NCI-H1436 (cell line): ENCODE data around the gene SYNE3.

Experiments used
- DNase-seq: peaks from one replicate; lab custom pipeline; 2025; lab: John Stamatoyannopoulos, UW

Gene SYNE3

DNA sequence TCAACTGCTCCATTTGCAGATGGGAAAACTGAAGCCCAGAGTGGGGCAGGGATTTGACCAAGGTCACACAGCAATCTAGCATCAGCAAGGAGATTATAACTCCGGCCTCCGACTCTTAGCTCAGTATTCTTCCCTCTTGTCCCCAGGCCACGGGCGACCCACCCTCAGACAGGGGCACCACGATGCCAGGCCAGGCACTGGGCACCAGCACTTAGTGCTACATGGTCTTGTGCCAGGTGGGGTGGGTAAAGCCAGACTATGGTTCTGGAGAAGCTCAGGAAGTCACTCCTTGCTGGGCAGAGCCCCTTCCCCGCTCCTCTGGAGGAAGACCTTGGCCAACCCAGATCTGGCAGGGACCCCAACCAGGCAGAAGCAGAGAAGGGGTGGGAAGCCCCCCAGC lies 41.5 kb downstream of the SYNE3 start:
- no peak for DNase-seq

DNA sequence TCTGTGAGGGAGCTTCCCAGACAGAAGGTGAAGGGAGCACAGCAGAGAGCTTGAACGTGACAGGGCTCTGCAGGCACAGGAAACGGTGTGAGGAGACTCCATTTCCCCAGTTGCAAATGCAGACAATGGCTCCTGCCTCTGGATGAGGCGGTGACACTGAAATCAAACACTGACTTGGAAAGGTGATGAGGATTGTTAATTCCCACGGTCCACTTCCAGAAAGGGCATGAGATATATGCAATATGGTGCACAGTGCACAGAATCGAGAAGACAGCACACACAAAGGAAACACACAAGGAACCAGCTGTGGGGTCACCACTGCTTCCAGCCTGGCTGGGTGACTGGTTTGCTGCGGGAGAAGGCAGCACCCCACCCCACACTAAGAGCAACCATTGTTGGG lies 42.0 kb downstream of the SYNE3 start:
- no peak for DNase-seq

DNA sequence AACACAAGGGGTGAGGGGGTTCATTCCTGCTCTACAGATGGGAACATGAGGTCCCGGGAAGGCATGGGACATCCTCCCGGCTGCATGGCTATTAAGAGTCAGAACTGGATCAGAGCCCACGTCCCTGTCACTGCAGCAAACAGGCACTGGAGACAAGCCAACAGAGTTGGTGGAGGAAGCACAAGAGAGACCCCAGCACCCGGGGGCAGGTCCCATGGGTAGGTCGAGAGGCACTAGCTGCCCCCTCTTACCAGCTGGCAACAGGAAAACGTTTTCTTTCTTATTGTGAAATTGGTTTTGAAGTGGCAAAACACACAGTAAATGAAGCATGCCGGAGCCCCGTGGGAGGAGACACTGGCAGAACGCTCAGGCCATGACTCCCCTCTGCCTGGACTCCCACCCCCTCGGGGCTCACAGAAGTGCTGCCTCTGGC lies 43.6 kb downstream of the SYNE3 start:
- DNase-seq, result no peak

DNA sequence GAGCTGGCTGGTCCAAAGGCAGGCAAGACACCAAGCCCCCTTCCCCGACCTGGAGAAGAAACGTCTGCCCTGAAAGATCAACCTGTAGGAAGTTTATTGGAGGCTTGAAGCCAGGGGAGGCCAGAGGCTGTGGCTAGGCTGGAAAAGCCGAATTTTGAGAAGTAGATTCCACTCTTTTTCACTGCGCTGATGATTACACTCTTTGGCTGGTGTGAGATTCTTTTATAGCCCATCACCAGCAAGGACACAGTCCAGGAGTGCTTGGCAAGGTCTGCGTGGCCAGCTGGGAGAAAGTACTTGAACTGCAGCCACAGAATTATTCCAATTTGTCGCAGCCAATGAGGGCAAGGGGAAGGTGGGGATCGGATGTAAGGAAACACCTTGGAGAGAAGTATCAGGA lies 45.0 kb downstream of the SYNE3 start:
- DNase-seq, result no peak

DNA sequence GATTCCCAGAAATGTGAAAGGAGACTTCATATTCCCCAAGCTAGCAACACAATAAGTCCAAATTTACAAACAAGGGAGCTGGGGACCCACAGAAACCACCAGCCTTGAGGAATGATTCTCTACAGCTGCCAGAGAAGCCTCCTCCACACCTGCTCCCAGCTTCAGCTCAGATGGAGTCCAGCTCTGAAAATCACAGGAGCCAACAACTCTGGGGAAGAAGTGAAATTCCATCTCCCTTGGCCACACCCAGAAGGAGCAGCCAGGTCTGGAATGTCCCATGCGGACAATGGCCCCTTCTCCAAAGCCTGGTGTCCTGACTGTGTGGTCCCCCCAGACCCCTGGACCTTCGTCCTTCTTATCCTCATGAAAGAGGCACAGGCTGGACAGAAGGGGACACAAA lies 45.4 kb downstream of the SYNE3 start:
- DNase-seq, result no peak

DNA sequence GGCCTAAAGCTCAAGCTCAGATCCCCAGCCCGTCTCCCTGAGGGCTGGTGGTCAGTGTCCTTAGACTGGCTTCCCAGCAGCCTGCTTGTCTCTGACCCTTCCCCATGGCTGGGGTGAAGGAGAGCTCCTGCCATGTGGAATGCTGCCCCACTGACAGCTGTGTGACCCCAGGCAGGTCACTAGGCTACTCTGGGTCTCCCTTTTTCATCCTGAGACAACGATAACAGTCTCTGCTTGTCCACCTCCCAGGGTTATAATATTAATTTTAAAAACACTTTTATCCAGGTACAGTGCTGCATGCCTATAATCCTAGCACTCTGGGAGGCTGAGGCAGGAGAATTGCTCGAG lies 47.3 kb downstream of the SYNE3 start:
- DNase-seq, result no peak

DNA sequence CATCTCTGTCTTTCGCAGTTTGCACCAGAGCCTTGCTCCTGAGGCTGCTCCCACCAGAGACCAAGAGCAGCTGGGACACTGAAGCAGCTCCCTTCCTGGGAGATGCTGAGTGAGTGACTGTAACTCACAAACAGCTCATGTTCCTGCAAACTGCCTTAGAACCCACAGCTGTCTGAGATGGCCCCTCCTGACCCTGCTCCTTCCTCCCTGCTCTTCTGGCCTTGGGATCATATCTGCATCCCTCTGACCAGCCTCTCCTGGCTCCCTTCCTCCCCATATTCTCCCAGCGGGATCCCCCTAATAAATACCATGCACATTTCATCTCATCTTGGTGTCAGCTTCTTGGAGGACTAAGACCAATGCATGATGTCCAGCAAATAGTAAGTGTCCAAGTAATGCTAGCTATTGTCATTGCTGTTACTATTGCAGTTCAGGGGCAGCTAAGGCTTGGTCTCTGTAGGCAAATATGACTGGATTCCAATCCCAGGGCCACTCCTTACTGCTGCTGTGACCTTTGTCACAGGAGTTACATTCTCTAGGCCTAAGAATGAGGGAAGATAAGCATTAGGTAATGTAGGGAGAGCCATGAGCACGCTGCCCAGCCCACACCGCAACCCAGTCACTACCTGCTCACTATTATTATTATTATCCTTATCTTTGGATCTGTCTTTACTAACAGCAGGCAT lies 47.9 kb downstream of the SYNE3 start:
- DNase-seq, result no peak

DNA sequence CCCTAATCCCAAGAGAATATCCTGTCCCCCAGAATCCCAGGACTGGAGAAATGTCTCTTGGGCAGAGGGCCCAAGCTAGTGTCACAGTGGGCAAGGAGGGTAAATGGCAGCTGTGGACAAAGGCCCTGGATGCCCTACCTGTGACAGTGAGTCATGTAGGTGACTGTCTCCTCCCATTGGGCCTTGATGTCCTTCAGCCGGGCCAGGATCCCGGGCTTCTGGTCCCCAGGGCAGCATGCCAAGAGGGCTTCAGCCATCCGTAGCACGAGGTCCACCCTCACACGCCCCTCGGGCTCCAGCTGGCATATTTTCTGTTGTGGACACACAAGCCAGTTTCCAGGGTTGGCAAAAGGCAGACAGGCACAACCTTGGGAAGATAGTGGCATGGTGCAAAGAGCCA lies 48.8 kb downstream of the SYNE3 start:
- DNase-seq, result no peak

DNA sequence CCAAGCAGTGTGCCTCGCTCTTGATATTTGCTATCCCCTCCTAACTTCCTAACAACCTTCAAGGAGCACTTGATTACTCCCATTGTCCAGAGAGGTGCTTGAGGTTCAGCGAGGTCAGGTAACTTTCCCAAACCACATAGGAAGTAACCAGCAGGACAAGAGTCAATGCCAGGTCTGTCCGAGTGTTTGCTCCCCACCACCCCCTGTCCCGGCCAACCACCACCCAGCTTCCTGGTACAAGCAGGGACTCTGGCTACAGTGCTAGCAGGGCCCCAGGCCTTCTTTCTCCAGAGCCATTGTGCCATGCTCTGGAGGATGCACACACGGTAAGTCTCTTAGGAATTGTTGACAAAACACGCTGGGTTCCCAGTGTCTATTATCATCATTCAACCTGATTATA lies 49.2 kb downstream of the SYNE3 start:
- no peak for DNase-seq
